CD4-positive, alpha-beta T cell treated with Interleukin-17A for 1 hour (primary cell): Measurements from ENCODE around the gene MRPL32.
"Not testable (repeated sequence)": the region's sequence is repeated elsewhere in the genome, so short reads cannot be mapped to it uniquely, and the experiment has no call there.

ENCODE experiments used
- DNase-seq: peaks from one replicate; pipeline ENCODE4 v3.0.0-alpha.2; 2020

Gene MRPL32

DNA sequence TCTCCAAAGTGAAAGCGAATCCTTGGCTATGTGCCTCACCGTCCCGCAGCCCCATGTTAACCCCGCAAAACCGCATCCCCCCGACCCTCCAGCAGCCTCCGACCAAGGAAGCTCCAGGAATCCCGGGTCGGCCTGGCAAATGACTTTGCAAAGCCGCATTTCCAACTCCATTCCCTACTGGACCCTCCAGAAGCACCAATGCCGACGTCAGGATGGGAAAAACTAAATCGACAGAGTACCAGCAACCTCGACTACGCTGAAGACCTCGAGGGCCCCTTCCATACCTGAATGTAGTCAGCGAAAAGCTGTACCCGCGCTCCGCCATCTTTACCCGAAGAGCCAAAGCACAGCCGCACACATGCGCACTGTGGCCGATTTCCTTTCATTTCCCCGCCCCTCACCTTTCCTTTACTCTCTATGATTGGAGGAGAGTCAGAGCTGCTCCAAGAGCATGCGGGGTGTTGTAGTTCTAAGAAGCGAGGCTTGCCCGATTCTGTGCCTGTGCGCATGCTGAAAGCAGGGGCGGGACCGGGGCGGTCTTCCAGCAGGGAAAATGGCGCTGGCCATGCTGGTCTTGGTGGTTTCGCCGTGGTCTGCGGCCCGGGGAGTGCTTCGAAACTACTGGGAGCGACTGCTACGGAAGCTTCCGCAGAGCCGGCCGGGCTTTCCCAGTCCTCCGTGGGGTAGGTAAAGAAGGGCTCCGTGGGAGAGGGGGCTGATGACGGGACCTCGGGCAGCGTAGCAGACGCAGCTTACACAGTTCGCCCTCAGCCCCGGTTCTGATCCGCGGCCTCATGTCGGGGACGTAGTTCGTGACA lies at the start of gene MRPL32, which contains the start of gene PSMA2:
TSS of gene MRPL32 (plus strand) at position 543 of the 818 bp plus-strand sequence. CDS start at position 554, 11 bp downstream.
TSS of gene PSMA2 (minus strand) at position 341 of the 818 bp plus-strand sequence. CDS start at position 325, 16 bp downstream.
- DNase-seq: peak; percentile 98

DNA sequence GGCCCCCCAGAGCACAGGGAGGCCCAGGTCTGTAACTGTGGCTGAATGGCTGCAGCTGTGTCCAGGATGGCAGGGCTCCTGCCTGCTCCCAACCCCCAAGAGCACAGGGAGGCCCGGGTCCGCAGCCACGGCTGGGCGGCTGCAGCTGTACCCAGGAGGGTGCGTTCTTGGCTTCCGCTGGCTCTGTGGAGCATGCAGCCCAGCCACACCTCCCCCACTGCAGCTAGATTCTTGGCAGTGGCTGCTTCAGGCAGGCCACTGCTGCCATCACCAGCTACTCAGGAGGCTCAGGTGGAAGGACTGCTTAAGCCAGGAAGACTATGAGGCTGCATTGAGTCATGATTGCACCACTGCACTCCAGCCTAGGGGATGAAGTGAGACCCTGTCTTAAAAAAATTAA lies 48.2 kb upstream of the MRPL32 start:
- DNase-seq: no peak

DNA sequence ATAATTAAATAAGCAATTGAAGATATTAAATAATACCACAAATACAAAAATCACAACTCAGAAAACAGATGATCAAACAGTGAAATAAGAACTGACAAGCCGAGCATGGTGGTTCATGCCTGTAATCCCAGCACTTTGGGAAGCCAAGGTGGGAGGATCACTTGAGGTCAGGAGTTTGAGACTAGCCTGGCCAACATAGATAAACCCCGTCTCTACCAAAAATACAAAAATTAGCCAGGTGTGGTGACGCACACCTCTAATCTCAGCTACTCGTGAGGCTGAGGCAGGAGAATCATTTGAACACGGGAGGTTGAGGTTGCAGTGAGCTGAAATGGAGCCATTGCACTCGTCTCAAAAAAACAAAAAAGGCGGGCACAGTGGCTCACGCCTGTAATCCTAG lies 47.0 kb upstream of the MRPL32 start:
- not testable (repeated sequence) for DNase-seq

DNA sequence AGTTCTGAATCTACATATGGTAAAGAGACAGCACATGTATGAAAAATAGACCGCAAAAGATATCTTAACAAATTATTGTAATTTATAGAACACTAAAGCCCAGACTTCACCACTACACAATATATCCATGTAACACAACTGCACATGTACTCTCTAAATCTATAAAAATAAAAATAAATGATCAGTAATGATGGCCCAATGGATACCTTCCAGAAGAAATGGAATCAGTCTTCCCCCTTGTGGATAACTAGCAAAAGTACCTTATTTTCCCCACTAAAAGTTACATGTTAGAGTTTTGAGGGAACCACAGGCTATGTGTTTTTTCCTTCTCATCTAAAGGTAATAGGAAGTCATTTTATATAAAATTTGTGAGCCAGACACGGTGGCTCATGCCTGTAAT lies 46.0 kb upstream of the MRPL32 start:
- DNase-seq: no peak

- DNase-seq: no peak
Measured at GRCh38 chr7:42886893-42887505, 45.2 kb upstream of the MRPL32 start.

GRCh38 chr7:42893346-42894240 lies 38.6 kb upstream of the MRPL32 start:
- no peak for DNase-seq

GRCh38 chr7:42900842-42901241 lies 31.3 kb upstream of the MRPL32 start:
- no peak for DNase-seq

DNA sequence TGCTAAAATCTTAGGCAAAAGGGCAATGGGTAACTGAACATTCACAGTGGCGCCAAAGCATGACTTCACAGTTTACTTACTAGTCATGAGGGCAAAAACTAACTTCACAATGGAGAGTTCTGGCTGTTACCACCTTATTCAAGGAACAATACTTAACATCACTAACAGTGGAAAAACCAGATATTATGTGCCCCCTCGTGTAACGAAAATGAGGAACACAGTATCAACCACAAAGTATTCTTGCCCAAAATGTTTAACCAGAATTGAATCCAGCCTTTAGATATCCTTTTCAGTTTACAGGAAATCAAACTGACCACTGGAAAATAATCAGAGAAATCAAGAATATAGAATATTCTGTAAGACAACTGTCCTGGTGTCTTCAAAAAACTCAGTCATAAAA lies 29.8 kb upstream of the MRPL32 start:
- no peak for DNase-seq

GRCh38 chr7:42906181-42906580 lies 26.0 kb upstream of the MRPL32 start:
- DNase-seq: no peak

DNA sequence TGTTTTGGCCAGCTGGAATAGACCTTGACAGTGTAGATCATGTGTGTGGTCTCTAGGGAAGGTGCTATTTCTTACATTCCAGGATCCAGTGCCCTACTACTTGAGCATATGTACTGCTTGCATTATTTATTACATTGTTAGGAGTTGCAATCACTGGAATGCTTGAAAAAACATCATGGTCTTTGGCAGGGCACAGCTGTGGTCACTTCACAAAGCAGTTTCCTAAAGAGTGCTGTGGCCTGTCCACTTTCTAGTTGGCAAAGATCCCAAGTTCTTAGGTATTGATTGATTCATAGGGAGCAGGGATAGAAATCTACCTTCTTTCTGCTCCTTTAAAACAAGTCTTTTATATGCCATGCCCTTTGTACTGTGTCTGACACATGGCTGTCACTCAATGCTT lies 24.9 kb upstream of the MRPL32 start:
- no peak for DNase-seq

DNA sequence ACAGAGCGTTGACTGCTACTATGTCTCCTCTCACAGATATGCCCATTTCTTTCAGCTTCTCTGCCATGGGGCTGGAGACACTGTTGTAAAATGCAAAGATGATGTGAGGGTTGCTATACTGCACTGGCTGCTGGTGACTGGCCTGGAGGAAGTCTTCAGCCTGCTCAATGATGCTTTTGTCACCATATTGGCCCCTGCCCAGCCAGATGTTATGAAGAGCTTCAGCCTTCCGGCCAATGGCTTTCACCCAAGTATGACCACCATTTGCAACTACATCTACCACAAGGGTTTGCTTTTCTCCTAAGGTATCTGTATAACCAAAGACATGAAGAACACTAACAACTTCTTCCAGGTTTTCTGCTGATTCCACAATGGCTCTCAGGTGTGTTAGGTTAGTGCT lies 21.9 kb upstream of the MRPL32 start:
- no peak for DNase-seq

DNA sequence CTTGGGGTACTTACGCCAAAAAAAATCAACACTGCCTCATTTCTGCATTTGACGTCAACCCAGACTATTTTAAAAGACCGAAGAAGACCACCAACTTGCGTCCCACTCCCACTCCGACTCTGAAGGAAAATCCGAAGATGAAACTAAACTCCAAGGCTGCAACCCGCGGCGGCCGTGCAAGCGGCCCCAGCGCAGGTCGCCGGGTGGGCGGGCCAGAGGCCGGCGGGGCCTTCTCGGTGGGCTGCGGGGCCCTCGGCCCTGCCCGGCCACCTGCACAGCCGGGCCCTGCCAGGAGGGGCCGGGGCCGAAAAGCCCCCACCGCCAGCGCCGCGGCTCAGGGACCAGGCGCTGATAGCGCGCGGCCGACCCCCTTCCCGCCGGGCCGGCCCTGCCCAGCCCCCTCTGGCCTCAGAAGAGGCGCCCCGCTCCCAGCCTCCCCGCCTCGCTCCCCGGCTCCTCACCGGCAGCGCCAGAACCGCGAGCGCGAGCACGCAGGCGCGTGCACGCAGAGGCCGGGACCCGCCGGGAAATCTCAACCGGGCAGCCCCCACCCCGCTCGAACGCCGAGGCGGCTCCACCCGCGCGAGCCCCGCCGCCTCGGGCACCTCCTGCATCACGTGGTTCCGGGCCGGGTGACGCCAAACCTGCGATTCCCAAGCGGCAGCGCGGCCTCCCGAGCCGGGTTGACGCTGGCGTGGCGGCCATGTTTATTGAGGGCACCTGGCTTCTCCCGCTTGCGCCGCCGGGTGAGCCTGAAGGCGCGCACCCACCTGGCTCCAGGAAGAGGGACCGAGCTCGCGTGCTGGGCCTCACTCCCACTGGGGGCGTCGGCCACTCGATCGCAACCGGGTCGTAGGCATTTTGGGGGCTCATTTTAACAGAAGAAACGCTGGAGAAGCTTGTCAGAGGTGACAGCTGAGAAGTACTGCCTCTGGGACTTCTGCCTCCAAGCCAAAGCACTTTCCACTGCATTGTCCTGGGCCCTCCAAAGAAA lies 20.4 kb upstream of the MRPL32 start, which contains the start of gene C7orf25:
TSS of gene C7orf25 (minus strand) at position 617 of the 994 bp plus-strand sequence. CDS start 1,170 bp downstream, outside the sequence.
- peak; percentile 95 for DNase-seq

DNA sequence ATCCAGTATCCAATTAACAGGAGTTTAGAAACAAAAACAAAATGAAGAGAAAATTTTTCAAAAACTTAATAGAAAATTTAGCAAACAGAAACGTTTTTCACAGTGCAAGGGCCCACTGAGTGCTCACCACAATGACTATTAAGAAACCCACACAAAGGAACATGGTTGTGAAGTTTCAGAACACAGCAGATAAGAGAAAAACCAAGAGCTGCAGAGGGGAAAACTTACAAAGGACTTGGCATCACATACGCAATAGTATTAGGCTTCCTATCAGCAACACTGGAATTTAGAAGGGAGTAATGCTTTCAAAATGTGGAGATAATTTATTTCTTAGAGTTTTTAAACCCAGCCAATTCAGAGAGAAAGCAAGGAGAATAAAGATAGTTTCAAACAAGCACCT lies 18.6 kb upstream of the MRPL32 start:
- DNase-seq: no peak

DNA sequence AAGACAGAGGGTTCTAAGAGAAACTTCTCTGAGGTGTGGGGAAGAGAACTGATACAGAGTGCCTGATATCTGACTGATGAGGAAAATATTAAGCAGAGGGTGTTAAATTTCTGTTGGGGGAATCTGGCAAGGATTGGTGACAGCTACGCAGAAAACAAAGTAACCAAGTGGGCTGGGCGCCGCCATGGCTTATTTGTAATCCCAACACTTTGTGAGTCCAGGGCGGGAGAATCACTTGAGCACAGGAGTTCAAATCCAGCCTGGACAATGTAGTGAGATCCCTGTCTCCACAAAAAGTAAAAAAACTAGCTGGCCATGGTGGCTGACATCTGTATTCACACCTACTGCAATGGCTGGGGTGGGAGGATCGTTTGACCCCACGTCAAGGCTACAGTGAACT lies 18.2 kb upstream of the MRPL32 start:
- DNase-seq: no peak

GRCh38 chr7:42914421-42915045 lies 17.6 kb upstream of the MRPL32 start:
- no peak for DNase-seq

DNA sequence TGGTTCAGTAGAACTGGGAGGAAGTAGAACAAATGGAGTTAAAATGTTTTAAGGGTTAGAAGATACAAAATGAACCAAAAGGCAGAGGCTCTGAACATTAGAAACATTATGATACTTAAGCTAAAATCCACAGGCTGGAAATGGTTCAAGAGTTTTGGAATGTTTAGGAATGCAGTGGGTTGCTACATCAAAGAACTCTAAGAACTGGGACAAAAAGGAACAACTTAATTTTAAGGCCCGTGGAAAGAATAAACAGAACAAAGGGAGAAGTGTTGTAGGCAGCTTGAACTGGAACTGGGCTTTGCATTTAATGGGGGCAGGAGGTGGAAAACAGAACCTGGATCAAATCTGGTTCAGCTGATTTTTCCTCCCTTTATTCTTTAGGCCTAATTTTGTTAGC lies 16.8 kb upstream of the MRPL32 start:
- DNase-seq: no peak

DNA sequence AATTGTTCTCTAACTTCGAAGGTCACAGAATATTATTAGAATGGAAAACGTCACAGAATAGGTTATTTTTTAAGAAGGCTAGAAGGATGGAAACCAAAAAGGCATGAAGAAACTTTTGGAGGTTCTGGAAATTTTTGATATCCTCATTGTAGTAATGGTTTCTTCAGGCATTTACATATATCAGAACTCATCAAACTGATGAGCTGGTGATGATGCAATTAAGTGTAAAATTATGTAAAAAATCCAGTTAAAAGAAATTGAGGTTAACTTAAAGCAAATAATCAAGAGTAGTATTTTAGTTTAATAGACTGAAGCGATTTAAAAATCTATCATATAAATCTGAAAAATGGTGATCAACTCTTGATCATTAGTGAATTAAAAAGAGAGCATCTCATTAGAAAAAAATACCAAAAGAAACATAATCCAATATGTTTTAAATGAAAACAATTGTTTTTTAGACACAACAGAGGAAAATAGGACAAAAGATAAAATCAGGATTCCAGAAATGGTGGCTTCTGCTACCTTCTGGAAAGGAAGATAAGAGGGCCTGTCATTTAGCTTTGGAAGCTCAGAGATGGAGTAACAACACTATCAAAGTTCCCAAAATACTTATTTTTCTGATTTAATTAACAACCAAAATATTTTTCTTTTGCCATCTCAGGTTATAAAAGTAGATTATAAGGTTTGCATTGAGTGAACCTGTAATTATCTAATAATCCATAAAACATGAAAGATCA lies 10.0 kb upstream of the MRPL32 start:
- DNase-seq: no peak

GRCh38 chr7:42924223-42924838 lies 7.8 kb upstream of the MRPL32 start:
- DNase-seq: no peak

DNA sequence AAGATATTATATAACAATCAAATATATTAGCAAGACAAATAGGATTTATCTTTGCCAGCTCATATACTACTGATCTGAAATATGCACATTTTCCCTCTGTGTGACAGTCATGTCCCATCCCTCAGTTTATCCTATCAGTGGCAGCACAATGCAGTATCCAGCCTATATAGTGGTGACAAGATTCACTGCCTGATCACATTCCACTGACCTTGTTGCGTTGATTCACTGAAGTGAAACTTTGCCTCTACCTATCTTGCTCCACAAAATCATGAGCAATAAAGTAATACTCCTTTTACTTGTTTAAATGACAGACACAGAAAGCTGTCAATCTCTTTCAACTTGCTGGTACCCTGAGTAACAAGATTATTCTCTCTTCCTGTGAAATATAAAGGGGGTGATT lies 6.5 kb upstream of the MRPL32 start:
- DNase-seq: no peak

DNA sequence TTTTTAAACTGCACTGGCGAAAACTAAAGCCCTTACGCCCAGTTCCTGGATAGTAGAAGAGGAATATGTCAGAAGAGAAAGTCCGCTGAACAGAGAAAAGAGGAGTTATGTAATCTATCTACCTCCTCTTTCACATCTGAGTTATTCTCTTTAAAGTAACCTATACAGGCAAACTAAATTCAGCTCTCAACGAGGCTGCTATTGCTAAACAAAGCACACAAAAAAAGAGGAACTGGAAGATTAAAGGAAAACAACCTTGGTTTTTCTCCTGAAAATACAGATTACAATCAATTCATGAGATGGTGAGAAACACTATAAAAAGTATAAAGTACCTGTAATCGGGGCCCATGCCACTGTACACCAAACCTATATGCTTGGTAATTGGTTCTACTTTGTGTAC lies 6.0 kb upstream of the MRPL32 start:
- no peak for DNase-seq
